H9 (cell line): Measurements from ENCODE around the gene EFNA5. TPM values are rescaled to one million over a fixed set of nuclear protein-coding genes. Genes with fewer than 3 reads are reported as not detected.

Experiments
- DNase-seq: peaks from one replicate; pipeline ENCODE4 v3.0.0-alpha.2; 2017
- H2AFZ ChIP-seq: one replicate; pipeline ENCODE4 v1.6.1; 2013; ENCODE audit warnings: mild to moderate bottlenecking, low read length, control low read depth, moderate library complexity
- H2AK5ac ChIP-seq: 2 replicates; pipeline ENCODE4 v1.6.1; 2013; ENCODE audit warnings: low read length, control low read depth, mixed read lengths; ENCODE audit not compliant: insufficient read length
- H2BK120ac ChIP-seq: one replicate; pipeline ENCODE4 v1.6.1; 2013; ENCODE audit warnings: low read depth, mild to moderate bottlenecking, low read length, control low read depth, inconsistent platforms; ENCODE audit not compliant: poor library complexity, severe bottlenecking
- H2BK12ac ChIP-seq: 2 replicates; pipeline ENCODE4 v1.6.1; 2013; ENCODE audit warnings: low read length, control low read depth, mixed read lengths, low read depth; ENCODE audit not compliant: insufficient read length
- H2BK15ac ChIP-seq: 2 replicates; pipeline ENCODE4 v1.6.1; 2013; ENCODE audit warnings: low read depth, low read length, control low read depth
- H2BK20ac ChIP-seq: one replicate; pipeline ENCODE4 v1.6.1; 2013; ENCODE audit warnings: low read depth, mild to moderate bottlenecking, low read length, control low read depth, inconsistent platforms; ENCODE audit not compliant: poor library complexity, severe bottlenecking
- H2BK5ac ChIP-seq: 2 replicates; pipeline ENCODE4 v1.6.1; 2013; ENCODE audit warnings: low read length, control low read depth, mixed read lengths; ENCODE audit not compliant: insufficient read length
- H3K14ac ChIP-seq: 2 replicates; pipeline ENCODE4 v1.6.1; 2013; ENCODE audit warnings: low read length, control low read depth; ENCODE audit not compliant: insufficient read depth
- H3K18ac ChIP-seq: 2 replicates; pipeline ENCODE4 v1.6.1; 2013; ENCODE audit warnings: low read depth, mild to moderate bottlenecking, mixed read lengths, low read length, control low read depth; ENCODE audit not compliant: insufficient read length
- H3K23ac ChIP-seq: 2 replicates; pipeline ENCODE4 v1.6.1; 2013; ENCODE audit warnings: low read length, control low read depth, mixed read lengths, low read depth; ENCODE audit not compliant: insufficient read length
- H3K23me2 ChIP-seq: 2 replicates; pipeline ENCODE4 v1.6.1; 2013; ENCODE audit warnings: low read depth, mild to moderate bottlenecking, mixed read lengths, low read length, control low read depth; ENCODE audit not compliant: insufficient read length, poor library complexity, severe bottlenecking
- H3K27ac ChIP-seq: 2 replicates; pipeline ENCODE4 v1.5.1; 2013; ENCODE audit warnings: low read length, control low read depth, mixed read lengths, low read depth; ENCODE audit not compliant: insufficient read length
- H3K27me3 ChIP-seq: 2 replicates; pipeline ENCODE4 v1.6.1; 2013; ENCODE audit warnings: low read length, control low read depth, inconsistent platforms; ENCODE audit not compliant: insufficient read depth
- H3K4ac ChIP-seq: 2 replicates; pipeline ENCODE4 v1.6.1; 2013; ENCODE audit warnings: low read depth, mild to moderate bottlenecking, control low read depth, inconsistent platforms, low read length, moderate library complexity
- H3K4me1 ChIP-seq: 2 replicates; pipeline ENCODE4 v1.6.1; 2013; ENCODE audit warnings: low read length, control low read depth, inconsistent platforms; ENCODE audit not compliant: insufficient read depth
- H3K4me2 ChIP-seq: 2 replicates; pipeline ENCODE4 v1.6.1; 2013; ENCODE audit warnings: low read length, control low read depth, mixed read lengths; ENCODE audit not compliant: insufficient read length, insufficient read depth
- H3K56ac ChIP-seq: 2 replicates; pipeline ENCODE4 v1.6.1; 2013; ENCODE audit warnings: low read depth, mild to moderate bottlenecking, mixed read lengths, low read length, control low read depth; ENCODE audit not compliant: insufficient read length
- H3K79me1 ChIP-seq: 2 replicates; pipeline ENCODE4 v1.6.1; 2013; ENCODE audit warnings: low read depth, mild to moderate bottlenecking, moderate library complexity, low read length, control low read depth, inconsistent platforms; ENCODE audit not compliant: insufficient read depth, poor library complexity, severe bottlenecking
- H3K79me2 ChIP-seq: 2 replicates; pipeline ENCODE4 v1.6.1; 2013; ENCODE audit warnings: low read length, control low read depth, inconsistent platforms; ENCODE audit not compliant: insufficient read depth
- H3K9ac ChIP-seq: 2 replicates; pipeline ENCODE4 v1.6.1; 2013; ENCODE audit warnings: low read length, control low read depth, mixed read lengths; ENCODE audit not compliant: insufficient read length; ENCODE audit errors: extremely low read depth
- H3K9me3 ChIP-seq: one replicate; pipeline ENCODE4 v1.6.1; 2013; ENCODE audit warnings: low read depth, low read length, inconsistent platforms; ENCODE audit not compliant: control insufficient read depth
- H3T11ph ChIP-seq: one replicate; pipeline ENCODE4 v1.6.1; 2013; ENCODE audit warnings: mild to moderate bottlenecking, low read length, control low read depth, inconsistent platforms
- H4K20me1 ChIP-seq: one replicate; pipeline ENCODE4 v1.6.1; 2013; ENCODE audit not compliant: control insufficient read depth, insufficient read length, insufficient read depth
- H4K5ac ChIP-seq: 2 replicates; pipeline ENCODE4 v1.6.1; 2013; ENCODE audit warnings: low read depth, mild to moderate bottlenecking, mixed read lengths, low read length, control low read depth; ENCODE audit not compliant: insufficient read length
- H4K8ac ChIP-seq: replicated peaks from 2 replicates; pipeline ENCODE4 v1.6.1; 2013; ENCODE audit warnings: low read length, control low read depth, mixed read lengths, low read depth; ENCODE audit not compliant: insufficient read length
- H4K91ac ChIP-seq: 2 replicates; pipeline ENCODE4 v1.6.1; 2013; ENCODE audit warnings: low read depth, mild to moderate bottlenecking, moderate library complexity, mixed read lengths, low read length, control low read depth; ENCODE audit not compliant: insufficient read length
- H3K27ac Mint-ChIP-seq, 3 experiments: 2 replicates in 2 of 3; 3 replicates in 1 of 3; pipeline ENCODE4 v1.8.0; 2020 to 2021; ENCODE audit warnings: mixed read lengths in 3 of 3, mild to moderate bottlenecking in 1 of 3, moderate library complexity in 1 of 3
- H3K27me3 Mint-ChIP-seq: 2 replicates; pipeline ENCODE4 v1.8.0; 2021; ENCODE audit warnings: low read depth, mild to moderate bottlenecking, moderate library complexity, mixed read lengths
- H3K36me3 Mint-ChIP-seq, 3 experiments: 2 replicates in 2 of 3; 3 replicates in 1 of 3; pipeline ENCODE4 v1.8.0; 2020 to 2021; ENCODE audit warnings: low read depth in 3 of 3, mixed read lengths in 3 of 3; ENCODE audit not compliant: insufficient read depth in 1 of 3
- H3K4me1 Mint-ChIP-seq, 2 experiments: 2 replicates each; pipeline ENCODE4 v1.8.0; 2020; ENCODE audit warnings: mixed read lengths in 2 of 2
- H3K4me3 Mint-ChIP-seq, 2 experiments: 2 replicates in 1 of 2; 3 replicates in 1 of 2; pipeline ENCODE4 v1.8.0; 2020 to 2021; ENCODE audit warnings: mild to moderate bottlenecking in 2 of 2, mixed read lengths in 2 of 2, moderate library complexity in 1 of 2
- H3K9me3 Mint-ChIP-seq, 2 experiments: 2 replicates in 1 of 2; 3 replicates in 1 of 2; pipeline ENCODE4 v1.8.0; 2020; ENCODE audit warnings: mild to moderate bottlenecking in 2 of 2, mixed read lengths in 2 of 2, moderate library complexity in 1 of 2
- CTCF ChIP-seq: fragments of 200-600 bp; sonication (generic); conservative IDR thresholded peaks from 3 replicates; pipeline ENCODE4 v1.8.0; 2021; ENCODE audit warnings: antibody characterized with exemption, mild to moderate bottlenecking
- WGBS: extraction: QIAGEN DNeasy Blood & Tissue Kit; methylation state at CpG from one replicate; pipeline ENCODE4 v1.1.7; 2013; ENCODE audit warnings: missing lambda C conversion rate, low lambda C conversion rate, mixed read lengths; ENCODE audit not compliant: insufficient read length; ENCODE audit errors: extremely low coverage; 5-methylcytosine and 5-hydroxymethylcytosine counted together
- total RNA-seq: library from RNA; stranded (reverse); gene quantifications from 2 replicates; pipeline ENCODE4 v1.2.1, GENCODE V29; 2021

The EFNA5 gene
- total RNA-seq, 1 experiment from 2014 or later: 20.4 TPM

DNA sequence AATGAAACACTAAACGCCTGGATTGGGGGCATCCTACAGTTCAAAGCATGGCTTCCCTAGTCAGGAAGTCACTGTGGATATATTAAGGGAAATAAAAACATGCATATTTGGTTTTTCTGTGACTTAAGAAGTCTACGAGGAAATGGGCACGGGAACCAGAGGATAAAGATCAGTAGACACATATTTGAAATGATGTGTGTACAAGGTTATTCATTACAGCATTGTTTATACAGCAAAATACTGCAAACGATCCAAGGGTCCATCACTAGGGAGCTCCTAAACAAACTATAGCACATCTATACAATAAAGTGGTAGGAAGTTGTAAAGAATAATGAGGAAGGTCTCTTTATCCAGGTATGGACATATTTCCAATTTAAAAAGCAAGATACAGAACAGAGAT is 71.8 kb downstream of the EFNA5 start:
- Histone ChIP-seq H3K18ac (no peak overlapping the region), H3K4me2 (no peak overlapping the region), H4K20me1 (no peaks in the 10 kb centered on the region), H3K56ac (no peak overlapping the region), H2AK5ac (no peak overlapping the region), H3K9ac (no peak overlapping the region), H3K27ac (no peak overlapping the region), H4K5ac (no peak overlapping the region), H2BK12ac (no peak overlapping the region), H4K8ac (no peak overlapping the region), H3K27me3 (no peaks in the 10 kb centered on the region), H2BK15ac (no peak overlapping the region), H2BK5ac (no peak overlapping the region), H2AFZ (no peak overlapping the region), H3K23me2 (no peaks in the 10 kb centered on the region), H2BK20ac (no peak overlapping the region), H3K79me2 (no peaks in the 10 kb centered on the region), H3K79me1 (no peaks in the 10 kb centered on the region), H3K14ac (no peak overlapping the region), H2BK120ac (no peak overlapping the region), H4K91ac (no peak overlapping the region), H3K9me3 (no peaks in the 10 kb centered on the region), H3T11ph (no peak overlapping the region), H3K4me1 (no peaks in the 10 kb centered on the region), H3K4ac (no peak overlapping the region), H3K23ac (no peak overlapping the region)
- DNase-seq: no peak
- Mint-ChIP-seq H3K27ac (no peak overlapping the region), H3K36me3 (no peaks in the 10 kb centered on the region), H3K4me1 (peaks cover 29 to 31% of the 10 kb centered on the region in 2 experiments), H3K27me3 (no peaks in the 10 kb centered on the region), H3K9me3 (no peaks in the 10 kb centered on the region), H3K4me3 (no peak overlapping the region)
- WGBS: no CpG with 5 or more reads among the region's 4 CpGs
- no peak for TF ChIP-seq CTCF
